ENCODE results near the gene HSD17B13.

DNA sequence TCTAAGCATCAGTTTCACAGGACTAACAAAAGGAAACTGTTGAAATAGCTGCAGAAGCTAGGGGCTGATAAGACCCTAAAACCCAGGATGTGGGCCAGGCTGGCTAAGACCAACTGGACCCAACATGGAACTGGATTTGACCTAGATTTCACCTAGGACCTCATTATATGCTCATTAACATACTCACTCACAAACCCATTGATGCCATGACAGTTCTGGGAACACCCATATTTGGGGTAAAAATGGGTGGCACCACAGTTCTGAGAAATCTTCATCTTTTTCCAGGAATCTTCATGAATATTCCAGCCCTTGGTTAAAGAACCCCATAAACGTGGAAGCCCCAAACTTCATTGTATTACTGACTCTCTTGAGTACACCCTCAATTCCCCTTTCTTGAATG, 41.1 kb downstream of the HSD17B13 start:
- TF ChIP-seq POLR2A (IDR thresholded peaks at IDR 0.05) = no peak
- TF ChIP-seq, protein P1, sequence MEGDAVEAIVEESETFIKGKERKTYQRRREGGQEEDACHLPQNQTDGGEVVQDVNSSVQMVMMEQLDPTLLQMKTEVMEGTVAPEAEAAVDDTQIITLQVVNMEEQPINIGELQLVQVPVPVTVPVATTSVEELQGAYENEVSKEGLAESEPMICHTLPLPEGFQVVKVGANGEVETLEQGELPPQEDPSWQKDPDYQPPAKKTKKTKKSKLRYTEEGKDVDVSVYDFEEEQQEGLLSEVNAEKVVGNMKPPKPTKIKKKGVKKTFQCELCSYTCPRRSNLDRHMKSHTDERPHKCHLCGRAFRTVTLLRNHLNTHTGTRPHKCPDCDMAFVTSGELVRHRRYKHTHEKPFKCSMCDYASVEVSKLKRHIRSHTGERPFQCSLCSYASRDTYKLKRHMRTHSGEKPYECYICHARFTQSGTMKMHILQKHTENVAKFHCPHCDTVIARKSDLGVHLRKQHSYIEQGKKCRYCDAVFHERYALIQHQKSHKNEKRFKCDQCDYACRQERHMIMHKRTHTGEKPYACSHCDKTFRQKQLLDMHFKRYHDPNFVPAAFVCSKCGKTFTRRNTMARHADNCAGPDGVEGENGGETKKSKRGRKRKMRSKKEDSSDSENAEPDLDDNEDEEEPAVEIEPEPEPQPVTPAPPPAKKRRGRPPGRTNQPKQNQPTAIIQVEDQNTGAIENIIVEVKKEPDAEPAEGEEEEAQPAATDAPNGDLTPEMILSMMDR (IDR thresholded peaks at IDR 0.05) = no peak

All from uterus (tissue), 2 donors.